Subcutaneous adipose tissue (tissue), 4 donors: ENCODE results near the gene ATXN2. TPM values are rescaled to one million over a fixed set of nuclear protein-coding genes. Genes with fewer than 3 reads are reported as not detected.

ENCODE experiments used
- total RNA-seq, 4 donors: library from RNA; depleted of rRNA; stranded (reverse); fragments of >200 nt; gene quantifications; one replicate each; pipeline ENCODE4 v1.1.0, GENCODE V29; 2016
- TF ChIP-seq, protein P1 (sequence below): fragments of 450-650 bp; IDR thresholded peaks from one replicate; pipeline ENCODE4 v1.5.1; 2016; ENCODE audit warnings: low read depth, mild to moderate bottlenecking, control low read depth, antibody characterized with exemption, moderate library complexity

The ATXN2 gene
- total RNA-seq, 4 donors from 2014 or later: 39.4 to 56.1 (median 45.6) TPM

DNA sequence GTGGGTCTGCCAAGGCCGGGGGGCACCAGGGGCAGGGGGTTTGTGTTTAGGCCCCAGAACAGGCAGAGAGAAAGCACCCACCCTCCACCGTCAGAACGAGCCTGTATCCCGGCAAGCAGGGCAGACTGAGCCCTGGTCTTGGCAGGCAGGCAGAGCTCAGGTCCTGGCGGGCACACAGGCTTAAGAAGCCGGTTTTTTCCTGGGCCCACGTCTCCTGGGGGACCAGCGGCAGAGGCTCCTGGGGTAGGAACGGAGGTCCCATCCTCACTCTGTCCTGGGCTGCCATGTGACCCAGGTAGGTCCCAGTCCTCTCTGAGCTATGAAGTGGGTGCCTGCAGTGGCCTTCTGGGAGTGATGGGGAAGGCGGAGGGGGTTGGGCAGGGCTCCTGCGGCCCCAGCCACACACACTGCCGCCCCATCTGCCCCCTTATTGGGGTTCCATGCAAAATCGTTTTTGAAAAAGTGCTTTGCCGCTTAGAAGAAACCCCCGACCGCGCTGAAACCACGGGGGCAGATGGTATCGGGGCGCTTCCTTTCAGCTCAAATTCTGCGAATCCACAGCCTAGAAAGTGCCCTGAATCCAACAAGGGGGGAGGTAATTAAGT is 169.2 kb downstream of the ATXN2 start:
- TF ChIP-seq, protein P1, sequence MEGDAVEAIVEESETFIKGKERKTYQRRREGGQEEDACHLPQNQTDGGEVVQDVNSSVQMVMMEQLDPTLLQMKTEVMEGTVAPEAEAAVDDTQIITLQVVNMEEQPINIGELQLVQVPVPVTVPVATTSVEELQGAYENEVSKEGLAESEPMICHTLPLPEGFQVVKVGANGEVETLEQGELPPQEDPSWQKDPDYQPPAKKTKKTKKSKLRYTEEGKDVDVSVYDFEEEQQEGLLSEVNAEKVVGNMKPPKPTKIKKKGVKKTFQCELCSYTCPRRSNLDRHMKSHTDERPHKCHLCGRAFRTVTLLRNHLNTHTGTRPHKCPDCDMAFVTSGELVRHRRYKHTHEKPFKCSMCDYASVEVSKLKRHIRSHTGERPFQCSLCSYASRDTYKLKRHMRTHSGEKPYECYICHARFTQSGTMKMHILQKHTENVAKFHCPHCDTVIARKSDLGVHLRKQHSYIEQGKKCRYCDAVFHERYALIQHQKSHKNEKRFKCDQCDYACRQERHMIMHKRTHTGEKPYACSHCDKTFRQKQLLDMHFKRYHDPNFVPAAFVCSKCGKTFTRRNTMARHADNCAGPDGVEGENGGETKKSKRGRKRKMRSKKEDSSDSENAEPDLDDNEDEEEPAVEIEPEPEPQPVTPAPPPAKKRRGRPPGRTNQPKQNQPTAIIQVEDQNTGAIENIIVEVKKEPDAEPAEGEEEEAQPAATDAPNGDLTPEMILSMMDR: no peak

DNA sequence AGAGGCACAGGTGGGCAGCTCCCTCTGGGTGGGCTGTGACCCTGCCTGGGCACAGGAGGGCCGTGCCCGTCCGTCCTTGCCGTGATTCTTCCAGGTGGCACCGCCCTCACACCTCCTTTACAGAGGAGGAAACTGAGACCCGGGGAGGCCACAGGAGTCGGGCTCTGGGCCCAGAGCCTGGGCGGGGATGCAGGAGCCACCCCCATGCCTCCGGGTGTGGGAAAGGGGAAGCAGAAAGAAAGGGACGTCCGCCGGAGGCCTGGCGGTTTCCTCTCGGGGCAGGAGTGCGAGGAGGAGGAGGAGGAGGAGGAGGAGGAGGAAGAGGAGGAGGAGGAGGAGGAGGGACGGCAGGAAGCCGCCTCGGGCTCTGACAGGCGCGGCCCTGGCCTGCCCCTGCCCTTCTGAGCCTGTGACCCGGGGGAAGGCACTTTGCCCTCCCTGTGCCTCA is 170.4 kb downstream of the ATXN2 start:
- TF ChIP-seq, protein P1: no peak

DNA sequence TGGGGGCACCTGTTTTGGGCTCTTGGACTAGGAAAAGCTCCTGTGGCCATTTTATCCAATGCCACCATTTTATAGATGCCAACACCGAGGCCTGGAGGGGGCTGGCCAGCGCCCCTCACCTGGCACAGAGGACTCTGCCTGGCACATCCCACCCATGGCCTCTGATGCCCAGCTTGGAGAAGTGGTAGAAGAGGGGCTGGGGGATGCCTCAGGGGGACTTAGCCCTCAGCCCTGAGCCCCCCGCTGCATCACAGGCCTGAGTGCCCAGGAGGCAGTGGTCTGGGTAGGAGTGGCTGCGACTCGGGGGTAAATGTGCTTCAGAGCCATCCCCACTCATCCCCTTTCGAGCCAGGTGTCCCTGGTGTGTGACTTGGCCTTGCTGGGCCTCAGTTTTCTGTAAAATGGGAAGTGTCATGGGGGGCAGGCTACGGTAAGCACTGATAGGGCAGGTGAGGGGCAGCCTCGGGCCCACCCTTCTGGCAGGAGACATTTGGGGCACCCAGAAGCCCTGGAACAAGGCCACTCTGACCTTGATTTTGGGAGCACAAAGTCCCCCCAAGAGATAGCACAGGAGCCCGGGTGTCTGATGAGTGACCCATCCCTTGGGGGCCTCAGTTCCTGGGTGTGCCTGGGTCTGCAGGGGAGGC is 170.9 kb downstream of the ATXN2 start:
- TF ChIP-seq, protein P1: no peak

DNA sequence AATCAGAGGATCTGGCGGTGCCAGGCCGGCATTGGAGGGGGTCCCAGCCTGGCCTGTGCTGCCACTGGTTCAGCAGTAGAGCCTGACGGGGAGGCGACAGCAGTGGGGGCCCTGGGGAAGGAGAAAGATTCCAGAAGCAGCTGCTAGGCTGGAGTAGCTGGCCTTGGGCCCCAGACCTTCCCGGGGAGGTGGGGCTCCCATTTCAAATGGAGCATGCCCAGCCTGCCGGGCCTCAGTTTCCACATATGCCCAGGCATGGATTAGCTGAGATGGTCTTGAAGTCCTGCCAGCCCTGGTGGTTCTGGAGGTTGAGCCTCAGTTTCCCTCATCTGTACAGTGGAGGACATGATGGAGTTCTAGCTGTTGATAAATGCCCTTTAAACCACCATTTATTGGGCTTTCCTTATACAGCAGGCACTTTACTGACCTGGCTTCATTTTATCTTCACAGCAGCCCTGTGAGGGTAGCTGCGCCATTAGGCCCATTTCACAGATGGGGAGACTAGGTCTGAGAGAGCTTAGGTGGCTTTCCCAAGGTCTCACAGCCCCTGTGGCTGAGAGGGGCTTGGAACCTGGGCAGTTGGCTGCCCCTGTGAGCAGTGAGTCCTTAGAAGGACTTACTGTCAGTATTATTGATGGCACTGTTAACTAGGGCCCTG is 171.6 kb downstream of the ATXN2 start:
- TF ChIP-seq, protein P1: no peak

DNA sequence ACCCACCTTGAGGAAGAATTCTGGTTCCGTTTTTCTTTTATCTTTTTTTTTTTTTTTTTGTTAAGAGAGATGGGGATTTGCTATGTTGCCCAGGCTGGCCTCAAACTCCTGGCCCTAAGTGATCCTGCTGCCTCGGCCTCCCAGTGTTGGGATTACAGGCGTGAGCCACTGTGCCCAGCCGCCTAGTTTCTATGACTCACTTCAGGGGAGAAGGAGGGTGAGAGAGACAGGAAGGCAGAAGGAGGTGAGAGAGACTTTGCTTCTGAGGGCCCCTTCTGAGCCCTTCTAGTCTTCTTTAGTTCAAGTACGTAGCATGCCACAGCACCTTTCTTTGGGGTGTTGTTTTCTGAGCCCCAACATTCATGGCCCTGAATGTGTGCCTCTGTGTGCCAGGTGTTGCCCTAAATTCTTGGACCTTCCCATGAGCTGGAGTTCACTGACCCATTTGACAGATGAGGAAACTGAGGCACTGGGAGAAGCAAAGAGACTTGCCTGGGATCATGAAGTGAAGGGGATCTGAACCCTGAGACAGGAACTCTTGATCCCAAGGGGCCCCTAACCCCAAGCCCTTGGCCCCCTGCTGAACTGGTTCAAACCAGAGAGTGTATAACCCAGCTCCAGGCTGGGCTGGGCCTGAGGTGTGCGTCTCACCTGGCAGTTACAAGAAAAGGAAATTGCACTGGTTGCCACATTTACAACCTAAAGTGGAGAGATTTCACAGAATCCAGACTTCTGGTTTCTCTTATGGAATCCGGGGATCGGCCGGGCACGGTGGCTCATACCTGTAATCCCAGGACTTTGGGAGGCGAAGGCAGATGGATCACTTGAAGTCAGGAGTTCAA is 172.6 kb downstream of the ATXN2 start:
- TF ChIP-seq, protein P1: no peak

DNA sequence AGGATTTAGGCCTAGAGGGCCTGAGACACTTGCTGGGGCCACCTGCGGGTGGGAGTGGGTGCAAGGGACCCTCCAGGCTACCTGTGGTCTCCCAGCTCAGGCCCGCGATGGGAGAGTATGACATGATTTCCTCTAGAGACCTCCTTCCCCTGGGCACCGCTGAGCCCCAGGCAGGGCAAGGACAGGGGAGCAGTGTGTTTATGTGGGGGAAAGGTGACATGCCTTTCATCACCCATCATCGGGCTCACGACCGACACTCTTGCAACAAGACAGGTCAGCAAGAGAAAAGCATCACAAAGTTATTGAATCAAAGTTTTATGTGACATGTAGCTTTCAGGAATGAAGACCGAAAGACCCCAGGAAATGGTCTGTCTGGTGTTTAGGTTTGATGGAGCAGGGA is 173.5 kb downstream of the ATXN2 start:
- TF ChIP-seq, protein P1: no peak
